Hepatic stellate cell (primary cell): ENCODE data around the gene C22orf23.
"Not testable (repeated sequence)": the region's sequence is repeated elsewhere in the genome, so short reads cannot be mapped to it uniquely, and the experiment has no call there.

Experiments used
- DNase-seq: peaks from one replicate; pipeline ENCODE4 v3.0.0; 2011; ENCODE audit warnings: low spot score

Gene C22orf23

DNA sequence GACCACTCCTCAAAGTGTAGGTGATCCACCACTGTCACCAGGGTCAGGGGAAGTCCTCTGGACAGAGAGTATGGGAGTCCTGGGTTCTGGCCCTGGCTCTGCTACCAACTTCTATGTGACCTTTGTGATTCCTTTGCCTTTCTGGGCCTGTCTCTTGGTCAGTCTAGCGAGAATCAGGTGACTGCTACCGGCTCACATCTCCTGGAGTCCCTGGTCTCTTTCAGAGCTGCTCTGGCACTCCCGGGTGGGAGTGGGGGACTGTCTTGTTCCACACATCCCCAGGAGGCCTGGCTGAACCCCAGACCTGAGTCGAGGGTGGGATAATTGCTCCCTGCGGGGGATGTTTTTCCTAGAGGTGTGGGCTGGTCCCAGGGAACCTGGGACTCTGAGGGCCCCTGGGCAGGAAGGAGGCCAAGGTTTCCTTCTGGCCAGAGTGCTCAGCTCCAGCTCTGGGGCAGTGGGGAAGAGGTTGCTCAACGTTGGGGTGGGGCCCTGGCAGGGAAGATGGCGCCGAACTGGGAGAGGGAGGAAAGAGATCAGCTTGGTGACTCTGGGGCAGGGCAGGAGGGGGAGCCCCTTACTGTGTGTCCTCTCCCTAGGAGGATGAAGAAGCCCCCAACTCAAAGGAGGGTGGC lies 28.9 kb upstream of the C22orf23 start:
- DNase-seq = no peak

DNA sequence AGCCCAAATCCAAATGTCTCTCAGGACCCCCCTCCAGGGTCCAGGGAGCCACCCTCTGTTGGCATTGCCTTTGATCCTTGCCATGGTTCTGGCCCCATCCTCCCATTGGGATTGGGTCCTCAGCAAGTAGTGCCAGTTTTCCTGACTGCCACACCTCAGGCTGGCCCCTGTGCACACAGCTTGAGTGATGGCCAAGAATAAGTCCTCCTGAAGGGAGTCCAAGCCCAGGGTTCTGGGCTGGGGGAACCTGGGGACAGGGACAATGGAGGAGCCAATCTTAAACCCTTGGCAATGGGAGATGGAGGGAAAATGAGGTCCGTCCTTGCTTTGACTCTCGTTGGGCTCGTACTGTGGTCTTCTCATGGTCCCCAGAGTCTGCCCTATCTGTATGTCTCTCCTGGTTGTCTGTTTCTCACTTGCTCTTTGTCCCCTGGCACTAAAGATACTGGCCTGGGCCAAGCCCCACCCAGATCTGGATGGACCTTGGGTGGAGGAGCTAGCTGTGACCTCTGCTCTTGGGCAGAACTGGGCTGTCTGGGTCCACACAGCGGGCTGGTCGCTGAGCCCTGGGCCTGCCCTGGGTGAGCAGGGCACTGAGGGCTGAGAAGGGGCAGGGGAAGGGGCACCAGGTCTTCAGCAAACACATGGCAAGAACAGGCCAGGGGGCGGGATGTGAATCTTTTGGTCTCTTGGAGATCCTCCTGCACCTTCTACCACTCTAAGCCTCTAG lies 28.0 kb upstream of the C22orf23 start:
- DNase-seq = no peak

DNA sequence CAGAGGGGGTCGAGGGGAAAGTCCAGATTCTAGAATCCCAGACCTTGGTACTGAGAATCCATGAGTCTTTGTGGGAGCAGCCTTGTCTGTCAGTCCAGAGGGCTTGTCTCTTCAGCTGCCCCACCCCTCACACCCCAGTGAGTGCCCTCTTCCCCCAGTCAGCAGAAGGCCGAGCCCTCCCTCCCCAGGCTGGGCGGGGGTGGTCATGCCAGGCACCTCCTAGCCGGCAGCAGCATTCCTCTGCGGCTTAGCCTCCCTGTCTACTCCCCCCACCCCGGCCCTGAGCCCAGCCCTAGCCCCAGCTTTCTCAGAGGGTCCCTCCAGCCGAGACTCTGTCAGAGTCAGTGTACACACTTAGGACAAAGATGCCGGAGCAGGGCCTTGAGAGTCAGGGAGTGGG lies 26.4 kb upstream of the C22orf23 start:
- no peak for DNase-seq

DNA sequence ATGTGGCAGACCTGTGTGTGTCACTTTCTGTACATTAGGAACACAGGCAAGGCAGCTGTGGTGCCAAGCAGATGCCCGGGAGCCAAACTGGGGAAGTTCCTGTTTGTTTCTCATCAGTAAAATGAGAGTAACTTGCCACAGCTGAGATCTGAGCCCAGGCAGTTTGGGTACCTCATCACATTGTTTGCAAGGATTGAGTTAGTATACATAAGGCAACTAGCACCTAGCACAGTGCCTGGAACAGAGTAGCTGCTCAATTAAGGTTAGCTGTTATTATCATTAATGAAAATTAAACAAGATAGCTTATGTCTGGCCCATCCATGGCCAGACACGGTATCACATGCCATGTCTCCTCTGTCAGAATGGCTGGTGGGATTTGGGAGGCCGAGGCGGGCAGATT lies 23.1 kb upstream of the C22orf23 start:
- no peak for DNase-seq

GRCh38 chr22:37976022-37976421 lies 22.6 kb upstream of the C22orf23 start:
- not testable (repeated sequence) for DNase-seq

GRCh38 chr22:37975153-37975552 lies 21.8 kb upstream of the C22orf23 start:
- DNase-seq = no peak

DNA sequence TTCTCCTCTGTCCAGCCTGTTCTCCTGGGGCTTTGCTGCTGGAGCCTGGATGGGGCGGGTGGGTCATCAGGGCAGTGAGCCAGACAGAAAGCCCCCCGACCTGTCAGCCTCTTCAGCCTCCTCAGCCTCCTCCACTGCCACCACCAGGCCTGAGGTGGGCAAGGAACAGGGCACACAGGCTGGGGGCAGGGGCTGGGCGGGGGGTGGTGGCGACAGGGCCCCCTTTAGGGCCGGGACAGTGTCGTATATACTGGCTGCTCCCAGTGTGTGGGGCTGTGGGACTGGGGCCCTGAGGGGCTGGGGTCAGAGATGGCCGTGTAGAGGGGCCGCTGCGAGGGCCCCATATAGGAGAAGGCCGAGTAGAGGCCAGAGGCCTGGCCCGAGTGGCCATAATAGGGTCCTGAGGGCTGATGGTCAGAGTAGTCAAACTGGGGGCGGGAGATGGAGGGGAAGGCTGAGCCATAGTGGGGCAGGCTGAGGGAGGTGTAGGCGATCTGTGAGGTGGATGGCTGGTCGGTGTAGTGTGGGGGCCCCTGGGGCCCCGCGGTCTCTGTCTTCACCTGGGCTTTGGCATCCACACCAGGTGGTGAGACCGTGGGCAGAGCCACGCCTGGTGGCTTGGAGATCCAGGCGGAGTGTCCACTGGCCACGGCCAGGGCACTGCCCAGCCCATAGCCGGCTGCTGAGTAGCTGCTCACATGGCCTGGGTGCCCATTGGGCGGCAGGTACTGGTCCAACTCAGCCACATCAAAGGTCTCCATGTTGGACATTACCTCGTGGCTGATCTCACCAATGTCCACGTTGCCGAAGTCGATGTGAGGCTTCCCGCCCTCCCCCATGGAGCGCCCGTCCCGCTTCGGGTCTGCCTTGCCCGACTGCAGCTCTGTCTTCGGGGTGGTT lies 20.1 kb upstream of the C22orf23 start:
- no peak for DNase-seq

DNA sequence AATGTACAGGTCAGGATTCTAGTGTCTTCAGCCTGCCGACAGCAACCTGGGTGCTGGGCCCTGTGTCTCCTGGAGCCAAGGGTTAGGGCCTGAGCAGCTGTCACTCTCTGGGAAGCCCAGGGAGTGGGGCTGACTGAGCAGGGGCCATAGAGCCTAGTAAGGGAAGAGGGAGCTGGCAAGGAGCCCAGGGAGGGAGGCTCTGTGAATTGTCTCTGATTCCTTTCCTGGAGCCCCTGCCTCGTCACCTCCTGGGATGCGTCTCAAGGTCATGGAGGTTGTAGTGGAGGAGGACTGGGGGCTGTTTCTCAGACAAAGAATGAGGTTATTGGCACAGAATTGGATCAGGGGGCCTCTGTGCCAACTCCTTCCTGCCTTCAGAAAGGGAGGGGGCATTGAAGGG lies 19.1 kb upstream of the C22orf23 start:
- DNase-seq = no peak

DNA sequence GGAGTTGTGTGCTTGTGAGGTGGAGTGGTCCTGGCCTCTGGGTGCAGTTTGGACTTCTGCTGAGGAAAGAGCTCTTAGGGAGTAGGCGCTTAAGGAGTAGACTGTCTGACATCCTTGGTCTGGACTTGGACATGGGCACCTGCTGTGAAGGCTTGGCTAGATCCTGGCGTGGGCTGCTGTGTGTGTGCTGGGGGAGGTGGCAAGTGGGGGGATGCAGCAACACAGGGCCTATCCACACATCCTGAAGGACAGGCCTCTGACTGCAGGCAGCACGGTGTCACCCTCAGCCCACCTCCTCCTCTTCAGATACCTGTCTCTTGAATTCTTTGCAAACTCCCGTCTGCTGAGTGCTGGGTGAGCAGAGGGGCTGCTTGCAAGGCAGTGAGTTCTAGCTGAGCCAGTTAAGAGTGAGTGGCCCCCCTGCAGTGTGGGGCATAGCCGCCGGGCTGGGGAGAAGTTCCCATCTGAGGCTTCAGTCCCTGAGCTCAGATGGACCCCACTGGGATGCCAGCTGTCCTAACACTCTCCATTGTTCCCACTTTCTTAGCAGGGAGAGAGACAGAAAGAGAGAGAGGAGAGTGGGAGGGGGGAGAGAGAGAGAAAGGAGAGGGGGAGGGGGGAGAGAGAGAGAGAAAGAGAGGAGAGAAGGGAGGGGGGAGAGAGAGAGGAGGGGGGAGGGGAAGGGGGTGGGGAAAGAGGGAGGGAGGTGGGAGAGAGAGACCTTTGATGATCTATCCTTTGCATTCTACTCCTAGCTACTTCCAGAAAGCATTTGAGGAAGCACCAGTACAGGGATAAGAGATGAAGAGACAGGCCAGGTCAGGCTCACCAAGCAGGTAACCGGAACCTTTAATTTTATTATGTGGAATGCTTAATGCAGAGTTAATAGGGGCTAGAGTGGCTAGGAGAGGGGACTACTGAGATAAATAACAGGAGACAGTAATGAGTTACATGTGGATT lies 18.4 kb upstream of the C22orf23 start:
- no peak for DNase-seq

DNA sequence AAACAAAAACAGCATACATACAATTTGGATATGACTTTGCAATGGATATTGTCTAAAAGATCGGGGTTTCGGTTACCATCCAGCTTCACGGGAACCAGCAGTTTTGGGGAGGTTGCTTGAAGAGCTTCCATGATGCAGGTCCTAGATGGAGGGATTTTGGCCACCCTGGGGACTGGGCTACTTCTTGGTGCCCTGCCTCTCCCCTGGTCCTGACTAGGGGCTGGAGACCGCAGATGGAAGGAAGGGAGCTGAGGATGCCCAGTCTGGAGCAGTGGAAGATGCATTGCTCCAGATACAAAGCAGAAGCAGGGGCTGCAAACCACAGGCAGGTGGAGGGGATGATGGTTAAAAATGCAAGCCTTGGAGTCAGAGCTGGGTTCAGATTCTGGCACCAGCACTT lies 17.5 kb upstream of the C22orf23 start:
- DNase-seq = no peak

DNA sequence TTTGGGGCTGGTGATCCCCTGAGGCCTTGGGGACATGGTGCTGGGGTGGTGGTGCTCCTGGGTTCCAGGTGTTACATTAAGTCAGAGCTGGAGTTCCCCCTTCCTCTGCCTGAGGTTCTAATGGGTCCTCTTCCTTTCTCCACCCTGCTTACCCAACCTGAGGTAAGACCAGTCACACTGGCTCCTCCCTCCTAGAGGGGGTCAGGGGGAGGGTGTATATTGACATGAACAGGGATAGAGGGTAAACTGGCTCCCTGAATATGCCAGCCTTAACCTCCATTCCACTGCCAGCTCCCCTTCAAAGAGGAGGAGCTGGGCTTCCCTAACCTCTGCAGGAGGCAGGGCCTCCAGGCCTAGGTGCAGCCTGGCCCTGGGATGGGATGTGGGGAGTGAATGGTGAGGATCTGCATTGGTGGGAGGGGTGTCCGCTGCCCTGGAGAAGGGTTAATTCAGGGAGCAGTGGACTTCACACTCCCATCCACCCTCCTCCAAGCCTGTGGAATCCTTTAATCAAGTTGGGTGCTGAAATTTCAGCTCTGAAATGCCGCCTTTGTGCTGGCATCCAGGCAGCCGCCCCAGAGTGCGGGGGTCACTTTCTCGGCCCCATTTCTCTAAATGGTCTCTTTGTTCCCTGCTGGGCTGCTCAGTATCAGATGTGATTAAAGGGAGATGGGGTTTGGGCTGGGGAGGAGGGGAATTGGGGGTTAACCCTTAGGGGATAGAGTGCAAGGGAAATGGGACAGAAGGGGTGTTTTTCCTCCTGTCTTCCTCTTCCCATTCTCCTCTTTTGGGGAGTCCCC lies 15.3 kb upstream of the C22orf23 start:
- DNase-seq = no peak

GRCh38 chr22:37967637-37968451 lies 14.4 kb upstream of the C22orf23 start:
- no peak for DNase-seq

DNA sequence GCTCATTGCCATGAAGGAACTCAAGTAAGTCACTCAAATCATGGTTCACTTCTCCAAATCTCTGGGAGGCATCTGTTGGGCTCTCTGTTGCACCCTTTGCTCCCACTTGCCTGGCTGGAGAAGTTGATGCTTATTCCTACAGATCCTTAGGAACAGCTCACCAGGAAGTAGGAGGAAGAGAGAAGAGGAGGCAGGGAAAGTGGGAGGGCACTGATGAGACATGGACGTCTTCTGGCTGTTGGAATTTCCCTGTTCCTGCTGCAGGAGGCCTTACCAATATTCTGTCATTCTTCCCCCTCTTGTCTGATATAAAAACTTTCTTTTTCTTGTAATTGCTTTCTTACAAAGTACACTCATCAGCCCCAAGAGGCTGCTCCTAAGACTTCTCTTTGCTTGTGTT lies 13.7 kb upstream of the C22orf23 start:
- DNase-seq = no peak

DNA sequence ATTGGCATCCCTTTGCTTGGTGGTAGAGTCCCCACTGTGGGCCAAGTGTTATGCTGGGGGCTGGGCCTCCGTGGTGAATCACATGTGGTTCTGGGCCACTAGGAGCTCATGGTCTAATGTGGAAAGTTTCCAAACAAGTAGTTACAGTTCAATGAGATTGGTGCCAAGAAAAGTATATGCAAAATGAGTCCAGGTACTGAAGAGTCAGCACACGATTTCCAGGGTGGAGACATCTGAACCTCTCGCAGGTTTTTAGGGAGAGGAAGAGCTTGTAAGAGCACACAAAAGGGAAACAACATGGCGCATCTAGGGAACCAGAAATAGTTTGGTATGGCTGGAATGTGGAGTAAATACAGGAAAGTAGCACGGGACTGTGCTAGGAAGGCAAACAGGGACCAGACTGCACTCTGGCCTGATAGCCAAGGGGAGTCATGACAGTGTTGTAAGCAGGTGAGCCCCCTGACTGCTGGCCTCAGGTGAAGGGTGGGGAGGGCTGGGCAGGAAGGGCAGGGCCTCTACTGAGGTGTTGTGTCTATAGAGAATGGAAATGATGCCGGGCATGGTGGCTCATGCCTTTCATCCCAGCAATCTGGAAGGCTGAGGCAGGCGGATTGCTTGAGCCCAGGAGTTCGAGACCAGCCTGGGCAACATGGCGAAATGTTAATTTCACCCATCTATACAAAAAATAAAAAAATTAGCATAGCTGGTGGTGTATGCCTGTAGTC lies 12.7 kb upstream of the C22orf23 start:
- DNase-seq = peak; percentile 46

DNA sequence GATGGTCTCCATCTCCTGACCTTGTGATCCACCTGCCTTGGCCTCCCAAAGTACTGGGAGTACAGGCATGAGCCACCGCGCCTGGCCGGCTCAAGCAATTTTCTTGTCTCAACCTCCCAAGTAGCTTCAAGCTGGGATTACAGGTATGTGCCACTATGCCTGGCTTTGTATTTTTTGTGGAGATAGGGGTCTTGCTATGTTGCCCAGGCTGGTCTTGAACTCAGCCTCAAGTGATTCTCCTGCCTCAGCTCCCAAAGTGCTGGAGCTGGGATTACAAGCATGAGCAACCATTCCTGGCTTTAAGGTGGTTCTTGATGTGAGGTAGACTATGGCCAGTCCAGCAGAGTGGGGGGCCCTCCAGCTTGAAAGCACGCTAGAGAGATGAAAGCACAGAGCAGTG lies 7.7 kb upstream of the C22orf23 start:
- DNase-seq = no peak

GRCh38 chr22:37959231-37959825 lies 5.9 kb upstream of the C22orf23 start:
- DNase-seq = no peak

- no peak for DNase-seq
Observed at GRCh38 chr22:37957232-37957631, 3.8 kb upstream of the C22orf23 start.

DNA sequence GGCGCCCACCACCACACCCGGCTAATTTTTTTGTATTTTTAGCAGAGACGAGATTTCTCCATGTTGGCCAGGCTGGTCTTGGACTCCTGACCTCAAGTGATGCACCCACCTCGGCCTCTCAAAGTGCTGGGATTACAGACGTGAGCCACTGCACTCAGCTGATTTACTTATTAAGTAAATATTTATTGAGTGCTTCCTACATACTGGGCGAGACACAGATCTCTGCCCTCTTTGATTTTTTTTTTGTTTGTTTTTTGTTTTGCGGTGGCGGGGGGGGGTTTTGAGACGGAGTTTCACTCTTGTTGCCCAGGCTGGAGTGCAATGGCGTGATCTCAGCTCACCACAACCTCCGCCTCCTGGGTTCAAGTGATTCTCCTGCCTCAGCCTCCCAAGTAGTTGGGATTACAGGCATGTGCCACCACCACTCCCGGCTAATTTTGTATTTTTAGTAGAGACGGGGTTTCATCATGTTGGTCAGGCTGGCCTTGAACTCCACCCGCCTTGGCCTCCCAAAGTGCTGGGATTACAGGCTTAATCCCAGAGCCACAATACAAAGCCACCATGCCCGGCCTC lies 2.5 kb upstream of the C22orf23 start:
- DNase-seq = not testable (repeated sequence)

GRCh38 chr22:37954686-37955085 lies 1.3 kb upstream of the C22orf23 start:
- DNase-seq = no peak
